Suprapubic skin (tissue), 4 donors: Measurements from ENCODE around the gene FAM151B.

Experiments
- POLR2A ChIP-seq, 2 donors: fragments of 450-650 bp; IDR thresholded peaks; one replicate each; pipeline ENCODE4 v1.6.1; 2017; ENCODE audit warnings: antibody characterized with exemption in 2 of 2, mild to moderate bottlenecking in 2 of 2, moderate library complexity in 2 of 2
- POLR2AphosphoS5 ChIP-seq, 3 donors: sonication (generic); formaldehyde crosslinking; IDR thresholded peaks; one replicate each; pipeline ENCODE4 v1.6.1; 2017; ENCODE audit warnings: antibody characterized with exemption in 3 of 3
- TF ChIP-seq, protein P1 (sequence below), 2 donors: fragments of 200-600 bp in 1 of 2; fragments of 450-650 bp in 1 of 2; sonication (generic) in 1 of 2; IDR thresholded peaks; one replicate each; pipeline ENCODE4 v1.5.1; 2016 to 2019; ENCODE audit warnings: antibody characterized with exemption in 2 of 2, mild to moderate bottlenecking in 1 of 2, moderate library complexity in 1 of 2

DNA sequence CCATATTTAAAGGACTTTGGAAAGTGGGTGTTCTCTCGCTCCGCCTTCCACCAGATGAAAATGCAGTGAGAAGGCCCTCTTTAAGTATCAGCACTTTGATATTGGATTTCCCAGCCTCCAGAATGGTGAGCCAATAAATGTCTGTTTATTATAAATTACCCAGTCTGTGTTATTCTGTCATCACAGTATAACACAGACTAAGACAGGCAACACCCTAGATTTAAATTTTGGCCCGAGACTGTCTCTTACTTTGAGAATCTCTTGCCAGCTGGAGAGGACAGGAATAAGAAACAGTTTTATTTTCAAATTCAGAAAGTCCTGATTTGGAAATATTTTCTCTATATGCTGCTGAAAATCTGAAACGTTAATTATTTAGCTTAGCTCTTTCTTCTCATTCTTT is 21.5 kb downstream of the FAM151B start:
- TF ChIP-seq, protein P1, sequence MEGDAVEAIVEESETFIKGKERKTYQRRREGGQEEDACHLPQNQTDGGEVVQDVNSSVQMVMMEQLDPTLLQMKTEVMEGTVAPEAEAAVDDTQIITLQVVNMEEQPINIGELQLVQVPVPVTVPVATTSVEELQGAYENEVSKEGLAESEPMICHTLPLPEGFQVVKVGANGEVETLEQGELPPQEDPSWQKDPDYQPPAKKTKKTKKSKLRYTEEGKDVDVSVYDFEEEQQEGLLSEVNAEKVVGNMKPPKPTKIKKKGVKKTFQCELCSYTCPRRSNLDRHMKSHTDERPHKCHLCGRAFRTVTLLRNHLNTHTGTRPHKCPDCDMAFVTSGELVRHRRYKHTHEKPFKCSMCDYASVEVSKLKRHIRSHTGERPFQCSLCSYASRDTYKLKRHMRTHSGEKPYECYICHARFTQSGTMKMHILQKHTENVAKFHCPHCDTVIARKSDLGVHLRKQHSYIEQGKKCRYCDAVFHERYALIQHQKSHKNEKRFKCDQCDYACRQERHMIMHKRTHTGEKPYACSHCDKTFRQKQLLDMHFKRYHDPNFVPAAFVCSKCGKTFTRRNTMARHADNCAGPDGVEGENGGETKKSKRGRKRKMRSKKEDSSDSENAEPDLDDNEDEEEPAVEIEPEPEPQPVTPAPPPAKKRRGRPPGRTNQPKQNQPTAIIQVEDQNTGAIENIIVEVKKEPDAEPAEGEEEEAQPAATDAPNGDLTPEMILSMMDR (IDR thresholded peaks at IDR 0.05): no peak
- TF ChIP-seq POLR2A (IDR thresholded peaks at IDR 0.05): no peak
- TF ChIP-seq POLR2AphosphoS5 (IDR thresholded peaks at IDR 0.05): no peak
